HG03139 (cell line): Measurements from ENCODE around the gene RNASE8.
A peak's percentile ranks its signal among the peaks of the same experiment; 100 is the strongest.

Source experiments
- ATAC-seq: cut with Tn5 transposase; IDR thresholded peaks from one replicate; pipeline ENCODE4 v1.9.1; 2021; ENCODE audit not compliant: unreplicated experiment

RNASE8 gene

GRCh38 chr14:21050597-21050996, 7.0 kb upstream of the RNASE8 start:
- ATAC-seq = no peak

- no peak for ATAC-seq
Measured at GRCh38 chr14:21053184-21054122, 4.2 kb upstream of the RNASE8 start.

GRCh38 chr14:21054123-21054767, 3.4 kb upstream of the RNASE8 start:
- no peak for ATAC-seq

GRCh38 chr14:21054768-21055145, 2.9 kb upstream of the RNASE8 start:
- ATAC-seq = no peak

- ATAC-seq = no peak
Measured at GRCh38 chr14:21055432-21056117, 2.0 kb upstream of the RNASE8 start.

GRCh38 chr14:21056520-21057163, 980 bp upstream of the RNASE8 start:
- no peak for ATAC-seq

- no peak for ATAC-seq
Measured at GRCh38 chr14:21058903-21059302, 1.3 kb downstream of the RNASE8 start.

- ATAC-seq = no peak
Measured at GRCh38 chr14:21059842-21060613, 2.4 kb downstream of the RNASE8 start.

- ATAC-seq = no peak
Measured at GRCh38 chr14:21060614-21061346, 3.2 kb downstream of the RNASE8 start.

GRCh38 chr14:21061347-21061668, 3.7 kb downstream of the RNASE8 start:
- no peak for ATAC-seq

- no peak for ATAC-seq
Measured at GRCh38 chr14:21063479-21063878, 5.9 kb downstream of the RNASE8 start.

GRCh38 chr14:21066882-21067502, 9.4 kb downstream of the RNASE8 start:
- no peak for ATAC-seq

GRCh38 chr14:21068521-21069387, 11.1 kb downstream of the RNASE8 start:
- ATAC-seq = no peak

GRCh38 chr14:21069388-21070082, 11.9 kb downstream of the RNASE8 start:
- no peak for ATAC-seq

GRCh38 chr14:21070083-21070609, 12.5 kb downstream of the RNASE8 start, which contains the start of gene ARHGEF40:
Gene ARHGEF40 (plus strand): TSS chr14:21070304. CDS start chr14:21070397, 93 bp downstream.
- no peak for ATAC-seq

GRCh38 chr14:21070610-21071224, 13.1 kb downstream of the RNASE8 start:
- ATAC-seq = peak; percentile 2
